Stomach smooth muscle (tissue), 2 donors: Measurements from ENCODE around the gene GDF3.
"Not testable (repeated sequence)": the region's sequence is repeated elsewhere in the genome, so short reads cannot be mapped to it uniquely, and the experiment has no call there.

Experiments
- H3K27ac ChIP-seq: one replicate; pipeline ENCODE4 v1.7.0; 2013; ENCODE audit warnings: mild to moderate bottlenecking, low read length, inconsistent platforms
- H3K27me3 ChIP-seq, 2 donors: one replicate each; pipeline ENCODE4 v1.7.0; 2013; ENCODE audit warnings: low read length in 2 of 2; ENCODE audit not compliant: insufficient read depth in 2 of 2, control insufficient read depth in 1 of 2
- H3K36me3 ChIP-seq, 2 donors: one replicate each; pipeline ENCODE4 v1.7.0; 2013; ENCODE audit warnings: low read length in 2 of 2; ENCODE audit not compliant: control insufficient read depth in 2 of 2, insufficient read depth in 2 of 2
- H3K4me1 ChIP-seq: one replicate; pipeline ENCODE4 v1.7.0; 2013; ENCODE audit warnings: low read length; ENCODE audit not compliant: control insufficient read depth, insufficient read depth
- H3K4me3 ChIP-seq, 2 donors: one replicate each; pipeline ENCODE4 v1.7.0; 2013; ENCODE audit warnings: low read length in 2 of 2
- H3K9ac ChIP-seq, 2 donors: one replicate each; pipeline ENCODE4 v1.7.0; 2013; ENCODE audit warnings: low read length in 2 of 2, mild to moderate bottlenecking in 1 of 2
- H3K9me3 ChIP-seq, 2 donors: one replicate each; pipeline ENCODE4 v1.7.0; 2013; ENCODE audit warnings: low read length in 2 of 2; ENCODE audit not compliant: control insufficient read depth in 2 of 2
- donor health status: healthy.
- donor health status: Pancreatic carcinoma.

Gene GDF3

GRCh38 chr12:7695566-7696197, at the start of gene GDF3:
TSS of gene GDF3 (minus strand) at chr12:7695775. CDS start at chr12:7695728, 47 bp downstream.
- Histone ChIP-seq H3K4me3 (no peak within 1 kb of the TSS), H3K9me3 (no peaks in the 10 kb centered on the region), H3K27me3 (peaks cover 0 to 2% of the 10 kb centered on the region in 2 donors), H3K27ac (no peak within 1 kb of the TSS), H3K9ac (no peak within 1 kb of the TSS), H3K36me3 (no peaks in the 10 kb centered on the region), H3K4me1 (no peaks in the 10 kb centered on the region)

GRCh38 chr12:7732993-7733392, 37.4 kb upstream of the GDF3 start:
- no peaks in the 10 kb centered on the region for H3K9me3 ChIP-seq
- H3K36me3 ChIP-seq: no peaks in the 10 kb centered on the region
- no peak overlapping the region for H3K9ac ChIP-seq
- no peaks in the 10 kb centered on the region for H3K27me3 ChIP-seq
- no peaks in the 10 kb centered on the region for H3K4me1 ChIP-seq
- no peak overlapping the region for H3K4me3 ChIP-seq
- no peak overlapping the region for H3K27ac ChIP-seq

GRCh38 chr12:7731486-7731885, 35.9 kb upstream of the GDF3 start:
- Histone ChIP-seq H3K36me3 (no peaks in the 10 kb centered on the region), H3K9ac (no peak overlapping the region), H3K4me3 (no peak overlapping the region), H3K27ac (no peak overlapping the region), H3K9me3 (no peaks in the 10 kb centered on the region), H3K27me3 (no peaks in the 10 kb centered on the region), H3K4me1 (no peaks in the 10 kb centered on the region)

- H3K4me1 ChIP-seq, H3K36me3 ChIP-seq, H3K27ac ChIP-seq, H3K4me3 ChIP-seq, H3K9ac ChIP-seq, H3K27me3 ChIP-seq, H3K9me3 ChIP-seq: not testable (repeated sequence)
These were observed 35.4 kb upstream of the GDF3 start for GRCh38 chr12:7730984-7731383.

- no peaks in the 10 kb centered on the region for H3K9me3 ChIP-seq
- no peaks in the 10 kb centered on the region for H3K4me1 ChIP-seq
- H3K36me3 ChIP-seq: no peaks in the 10 kb centered on the region
- no peaks in the 10 kb centered on the region for H3K27me3 ChIP-seq
- H3K27ac ChIP-seq: no peak overlapping the region
- H3K4me3 ChIP-seq: no peak overlapping the region
- H3K9ac ChIP-seq: no peak overlapping the region
These were observed 34.2 kb upstream of the GDF3 start for GRCh38 chr12:7729746-7730145.

- H3K36me3 ChIP-seq: no peaks in the 10 kb centered on the region
- no peaks in the 10 kb centered on the region for H3K9me3 ChIP-seq
- H3K27me3 ChIP-seq: no peaks in the 10 kb centered on the region
- H3K4me3 ChIP-seq: no peak overlapping the region
- no peaks in the 10 kb centered on the region for H3K4me1 ChIP-seq
- H3K9ac ChIP-seq: no peak overlapping the region
- no peak overlapping the region for H3K27ac ChIP-seq
These were observed 28.4 kb upstream of the GDF3 start for GRCh38 chr12:7723926-7724325.

GRCh38 chr12:7719946-7720730, 24.6 kb upstream of the GDF3 start:
- Histone ChIP-seq H3K4me1 (no peaks in the 10 kb centered on the region), H3K4me3 (no peak overlapping the region), H3K9me3 (no peaks in the 10 kb centered on the region), H3K27ac (no peak overlapping the region), H3K27me3 (no peaks in the 10 kb centered on the region), H3K9ac (no peak overlapping the region), H3K36me3 (no peaks in the 10 kb centered on the region)

- no peaks in the 10 kb centered on the region for H3K36me3 ChIP-seq
- H3K27ac ChIP-seq: no peak overlapping the region
- no peaks in the 10 kb centered on the region for H3K27me3 ChIP-seq
- no peak overlapping the region for H3K9ac ChIP-seq
- H3K4me3 ChIP-seq: no peak overlapping the region
- H3K4me1 ChIP-seq: no peaks in the 10 kb centered on the region
- H3K9me3 ChIP-seq: peaks cover 0 to 3% of the 10 kb centered on the region in 2 donors
These were observed 20.8 kb upstream of the GDF3 start for GRCh38 chr12:7716381-7716780.

GRCh38 chr12:7712841-7713442, 17.4 kb upstream of the GDF3 start:
- peaks cover 0 to 3% of the 10 kb centered on the region in 2 donors for H3K9me3 ChIP-seq
- no peak overlapping the region for H3K27ac ChIP-seq
- H3K27me3 ChIP-seq: no peaks in the 10 kb centered on the region
- H3K4me3 ChIP-seq: no peak overlapping the region
- H3K9ac ChIP-seq: no peak overlapping the region
- no peaks in the 10 kb centered on the region for H3K4me1 ChIP-seq
- no peaks in the 10 kb centered on the region for H3K36me3 ChIP-seq

- no peaks in the 10 kb centered on the region for H3K27me3 ChIP-seq
These were observed 15.6 kb upstream of the GDF3 start, which contains the start of gene DPPA3 for GRCh38 chr12:7711133-7711532. TSS of gene DPPA3 (plus strand) at chr12:7711433. CDS start at chr12:7711571, 138 bp downstream.

More at GRCh38 chr12:7711133-7711532, 15.6 kb upstream of the GDF3 start, which contains the start of gene DPPA3:
- H3K36me3 ChIP-seq: no peaks in the 10 kb centered on the region
- H3K4me3 ChIP-seq: no peak within 1 kb of the TSS
- H3K4me1 ChIP-seq: no peaks in the 10 kb centered on the region
- H3K9me3 ChIP-seq: peaks cover 0 to 3% of the 10 kb centered on the region in 2 donors
- H3K9ac ChIP-seq: no peak within 1 kb of the TSS
- no peak within 1 kb of the TSS for H3K27ac ChIP-seq
